Kidney capillary endothelial cell (primary cell): Measurements from ENCODE around the gene RRH.

Experiments
- DNase-seq: peaks from one replicate; pipeline ENCODE4 v3.0.0-alpha.2; 2018; ENCODE audit warnings: low spot score

The RRH gene

DNA sequence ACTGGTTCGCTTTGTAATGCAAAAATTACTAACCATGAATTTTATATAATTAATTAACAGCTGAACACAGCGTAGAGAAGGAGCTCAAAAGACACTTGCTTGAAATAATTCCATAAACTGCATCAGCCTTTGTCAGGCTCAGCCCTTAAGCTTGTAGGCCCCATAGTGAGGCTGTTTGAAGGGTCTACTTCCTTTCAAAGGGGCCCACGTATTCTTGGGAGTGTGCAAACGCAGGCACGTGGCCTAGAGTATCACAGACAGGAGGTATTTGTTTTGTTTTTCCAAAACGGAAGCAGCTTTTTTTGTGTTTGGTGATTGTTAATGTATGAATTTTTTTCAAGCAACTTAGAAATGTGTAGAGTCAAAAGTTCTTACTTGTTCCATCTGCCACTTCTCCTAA is 59.3 kb downstream of the RRH start:
- no peak for DNase-seq

GRCh38 chr4:109890076-109890475 is 62.3 kb downstream of the RRH start:
- DNase-seq = no peak
